ENCODE measurements around the gene TMEM255B. TPM values are rescaled to one million over a fixed set of nuclear protein-coding genes. Genes with fewer than 3 reads are reported as not detected.
"Not testable (repeated sequence)": the region's sequence is repeated elsewhere in the genome, so short reads cannot be mapped to it uniquely, and the experiment has no call there.

The TMEM255B gene
- total RNA-seq, 1 experiment from 2014 or later, result 0.61 TPM

- H3K9me3 ChIP-seq (ENCODE audit: insufficient read depth, low read depth), result no peaks in the 10 kb centered on the region
- TF ChIP-seq CTCF (conservative IDR thresholded peaks at IDR 0.05) (no peak), EZH2 (IDR thresholded peaks at IDR 0.05; ENCODE audit: low read depth) (no peak)
- H3K79me2 ChIP-seq (ENCODE audit: low read depth), result no peaks in the 10 kb centered on the region
- H3K4me3 ChIP-seq, result no peak overlapping the region
- no peaks in the 10 kb centered on the region for H3K36me3 ChIP-seq (ENCODE audit: low read depth)
- intact Hi-C loops (cut with micrococcal nuclease; ENCODE audit: unreplicated experiment), result no loop called here
- ChIA-PET POLR2A (ENCODE audit: unreplicated experiment) (no interaction called here), CTCF (interaction anchor here (0.7 kb wide), 1 partner anchor 512 kb away, joined by 3 read pairs; no protein-coding TSS in a partner anchor)
- no peak for DNase-seq
- no peak overlapping the region for H2AFZ ChIP-seq
- no peaks in the 10 kb centered on the region for H4K20me1 ChIP-seq (ENCODE audit: insufficient read depth)
- no TSS peak for BruUV-seq (replicated peaks)
- H3F3A ChIP-seq (ENCODE audit: insufficient read depth, low read depth), result 0 out of 2 replicates have a peak, but pooled peaks cover 5% of the 10 kb centered on the region
- H3K27me3 ChIP-seq (ENCODE audit: insufficient read depth, low read depth), result peaks cover 68% of the 10 kb centered on the region
- no peak overlapping the region for H3K4me2 ChIP-seq
- H3K9me2 ChIP-seq (ENCODE audit: insufficient read depth), result no peaks in the 10 kb centered on the region
- no peak overlapping the region for H3K27ac ChIP-seq
- H3K4me1 ChIP-seq (replicated peaks; ENCODE audit: insufficient read depth), result no peaks in the 10 kb centered on the region
Observed at GRCh38 chr13:113794086-113794485, 35.1 kb downstream of the TMEM255B start.

GRCh38 chr13:113794764-113795173, 35.7 kb downstream of the TMEM255B start:
- Histone ChIP-seq H3K27ac (no peak overlapping the region), H3K4me1 (replicated peaks; ENCODE audit: insufficient read depth) (no peaks in the 10 kb centered on the region), H3F3A (ENCODE audit: insufficient read depth, low read depth) (0 out of 2 replicates have a peak, but pooled peaks cover 5% of the 10 kb centered on the region), H3K36me3 (ENCODE audit: low read depth) (no peaks in the 10 kb centered on the region), H3K4me2 (no peak overlapping the region), H3K4me3 (no peak overlapping the region), H3K9me2 (ENCODE audit: insufficient read depth) (no peaks in the 10 kb centered on the region), H3K79me2 (ENCODE audit: low read depth) (no peaks in the 10 kb centered on the region), H3K27me3 (ENCODE audit: insufficient read depth, low read depth) (peaks cover 67% of the 10 kb centered on the region), H2AFZ (no peak overlapping the region), H3K9me3 (ENCODE audit: insufficient read depth, low read depth) (no peaks in the 10 kb centered on the region), H4K20me1 (ENCODE audit: insufficient read depth) (no peaks in the 10 kb centered on the region)
- ChIA-PET POLR2A (ENCODE audit: unreplicated experiment) (no interaction called here), CTCF (no interaction called here)
- TF ChIP-seq CTCF (conservative IDR thresholded peaks at IDR 0.05) (no peak), EZH2 (IDR thresholded peaks at IDR 0.05; ENCODE audit: low read depth) (no peak)
- no peak for DNase-seq
- BruUV-seq (replicated peaks), result no TSS peak
- intact Hi-C loops (cut with micrococcal nuclease; ENCODE audit: unreplicated experiment), result no loop called here

- H3F3A ChIP-seq (ENCODE audit: insufficient read depth, low read depth); H3K4me2 ChIP-seq; H3K9me3 ChIP-seq (ENCODE audit: insufficient read depth, low read depth); H3K27ac ChIP-seq; intact Hi-C loops (cut with micrococcal nuclease; ENCODE audit: unreplicated experiment); POLR2A ChIA-PET (ENCODE audit: unreplicated experiment); H3K4me3 ChIP-seq; H4K20me1 ChIP-seq (ENCODE audit: insufficient read depth); H3K36me3 ChIP-seq (ENCODE audit: low read depth); H3K9me2 ChIP-seq (ENCODE audit: insufficient read depth); H2AFZ ChIP-seq; H3K4me1 ChIP-seq (replicated peaks; ENCODE audit: insufficient read depth); CTCF ChIA-PET; DNase-seq; BruUV-seq (replicated peaks); H3K79me2 ChIP-seq (ENCODE audit: low read depth): not testable (repeated sequence)
- peaks cover 68% of the 10 kb centered on the region for H3K27me3 ChIP-seq (ENCODE audit: insufficient read depth, low read depth)
Observed at GRCh38 chr13:113795362-113795761, 36.3 kb downstream of the TMEM255B start.
